PFSK-1 (cell line): ENCODE data around the gene SAC3D1.

Experiments
- FOXP2 ChIP-seq: optimal IDR thresholded peaks from 2 replicates; pipeline ENCODE3; 2011; ENCODE audit warnings: borderline replicate concordance, control low read depth, inconsistent platforms; ENCODE audit not compliant: insufficient read depth; ENCODE audit errors: extremely low read length, extremely low read depth
- POLR2AphosphoS5 ChIP-seq: IDR thresholded peaks from 2 replicates; pipeline ENCODE4 v1.6.1; 2012; ENCODE audit warnings: low read depth, mild to moderate bottlenecking, control low read depth, low read length, moderate library complexity
- TF ChIP-seq, protein P1 (sequence below), 2 experiments: IDR thresholded peaks; 2 replicates each; pipeline versions ENCODE4 v1.6.1 to v1.8.0; 2011 to 2012; ENCODE audit warnings: low read depth in 2 of 2, low read length in 2 of 2, control low read depth in 1 of 2, inconsistent platforms in 1 of 2, mild to moderate bottlenecking in 1 of 2, moderate library complexity in 1 of 2; ENCODE audit not compliant: insufficient read depth in 1 of 2

DNA sequence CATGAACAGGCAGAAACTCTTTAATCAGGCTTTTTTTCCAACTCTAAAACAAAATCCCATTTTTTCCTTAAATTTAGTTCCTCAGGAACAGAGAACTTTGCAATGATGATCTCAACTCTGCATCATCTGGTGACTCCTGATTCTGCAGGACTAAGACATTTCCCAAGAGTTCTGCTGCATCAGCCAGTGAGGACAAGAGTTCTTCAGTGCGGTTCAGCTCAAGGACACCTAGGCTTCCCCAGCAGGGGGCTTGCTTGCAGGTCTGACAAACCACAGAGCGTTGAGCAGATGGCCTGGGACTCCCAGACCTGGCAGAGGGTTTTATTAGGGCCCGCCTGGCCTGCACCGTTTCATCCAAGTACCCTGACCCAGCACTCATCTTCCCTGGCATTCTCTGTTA lies 36.4 kb downstream of the SAC3D1 start:
- TF ChIP-seq, protein P1, sequence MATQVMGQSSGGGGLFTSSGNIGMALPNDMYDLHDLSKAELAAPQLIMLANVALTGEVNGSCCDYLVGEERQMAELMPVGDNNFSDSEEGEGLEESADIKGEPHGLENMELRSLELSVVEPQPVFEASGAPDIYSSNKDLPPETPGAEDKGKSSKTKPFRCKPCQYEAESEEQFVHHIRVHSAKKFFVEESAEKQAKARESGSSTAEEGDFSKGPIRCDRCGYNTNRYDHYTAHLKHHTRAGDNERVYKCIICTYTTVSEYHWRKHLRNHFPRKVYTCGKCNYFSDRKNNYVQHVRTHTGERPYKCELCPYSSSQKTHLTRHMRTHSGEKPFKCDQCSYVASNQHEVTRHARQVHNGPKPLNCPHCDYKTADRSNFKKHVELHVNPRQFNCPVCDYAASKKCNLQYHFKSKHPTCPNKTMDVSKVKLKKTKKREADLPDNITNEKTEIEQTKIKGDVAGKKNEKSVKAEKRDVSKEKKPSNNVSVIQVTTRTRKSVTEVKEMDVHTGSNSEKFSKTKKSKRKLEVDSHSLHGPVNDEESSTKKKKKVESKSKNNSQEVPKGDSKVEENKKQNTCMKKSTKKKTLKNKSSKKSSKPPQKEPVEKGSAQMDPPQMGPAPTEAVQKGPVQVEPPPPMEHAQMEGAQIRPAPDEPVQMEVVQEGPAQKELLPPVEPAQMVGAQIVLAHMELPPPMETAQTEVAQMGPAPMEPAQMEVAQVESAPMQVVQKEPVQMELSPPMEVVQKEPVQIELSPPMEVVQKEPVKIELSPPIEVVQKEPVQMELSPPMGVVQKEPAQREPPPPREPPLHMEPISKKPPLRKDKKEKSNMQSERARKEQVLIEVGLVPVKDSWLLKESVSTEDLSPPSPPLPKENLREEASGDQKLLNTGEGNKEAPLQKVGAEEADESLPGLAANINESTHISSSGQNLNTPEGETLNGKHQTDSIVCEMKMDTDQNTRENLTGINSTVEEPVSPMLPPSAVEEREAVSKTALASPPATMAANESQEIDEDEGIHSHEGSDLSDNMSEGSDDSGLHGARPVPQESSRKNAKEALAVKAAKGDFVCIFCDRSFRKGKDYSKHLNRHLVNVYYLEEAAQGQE (IDR thresholded peaks at IDR 0.05; ENCODE audit: insufficient read depth in 1 of 2, low read depth in 2 of 2, low read length in 2 of 2), result no peak
- TF ChIP-seq FOXP2 (no peak), POLR2AphosphoS5 (no peak)
